Measurements from ENCODE around the gene UMAD1.

UMAD1 gene

GRCh38 chr7:7909376-7909775 is 268.8 kb downstream of the UMAD1 start:
- no peaks in the 10 kb centered on the region for H3K36me3 ChIP-seq (ENCODE audit: control insufficient read depth, insufficient read depth, low read length)
- H3K4me3 ChIP-seq (replicated peaks; ENCODE audit: low read depth, low read length), result no peak overlapping the region
- no peak for TF ChIP-seq CTCF (IDR thresholded peaks at IDR 0.05; ENCODE audit: insufficient read depth, low read length, poor library complexity, severe bottlenecking)
- H3K27me3 ChIP-seq (replicated peaks; ENCODE audit: control insufficient read depth, insufficient read depth, low read length), result no peaks in the 10 kb centered on the region
- DNase-seq (ENCODE audit: extremely low read depth, insufficient read length), result no peak

- Histone ChIP-seq H3K4me3 (replicated peaks; ENCODE audit: low read depth, low read length) (no peak overlapping the region), H3K27me3 (replicated peaks; ENCODE audit: control insufficient read depth, insufficient read depth, low read length) (no peaks in the 10 kb centered on the region), H3K36me3 (ENCODE audit: control insufficient read depth, insufficient read depth, low read length) (no peaks in the 10 kb centered on the region)
- DNase-seq (ENCODE audit: extremely low read depth, insufficient read length), result no peak
- no peak for TF ChIP-seq CTCF (IDR thresholded peaks at IDR 0.05; ENCODE audit: insufficient read depth, low read length, poor library complexity, severe bottlenecking)
Observed at GRCh38 chr7:7911369-7912123, 271.0 kb downstream of the UMAD1 start.

GRCh38 chr7:7912937-7913336 is 272.4 kb downstream of the UMAD1 start:
- no peak overlapping the region for H3K4me3 ChIP-seq (replicated peaks; ENCODE audit: low read depth, low read length)

GRCh38 chr7:7913504-7913903 is 273.0 kb downstream of the UMAD1 start:
- Histone ChIP-seq H3K27me3 (replicated peaks; ENCODE audit: control insufficient read depth, insufficient read depth, low read length) (no peaks in the 10 kb centered on the region), H3K4me3 (replicated peaks; ENCODE audit: low read depth, low read length) (no peak overlapping the region), H3K36me3 (ENCODE audit: control insufficient read depth, insufficient read depth, low read length) (no peaks in the 10 kb centered on the region)
- TF ChIP-seq CTCF (IDR thresholded peaks at IDR 0.05; ENCODE audit: insufficient read depth, low read length, poor library complexity, severe bottlenecking), result no peak
- no peak for DNase-seq (ENCODE audit: extremely low read depth, insufficient read length)

More at GRCh38 chr7:7912937-7913336, 272.4 kb downstream of the UMAD1 start:
- H3K36me3 ChIP-seq (ENCODE audit: control insufficient read depth, insufficient read depth, low read length), result no peaks in the 10 kb centered on the region
- DNase-seq (ENCODE audit: extremely low read depth, insufficient read length), result no peak
- H3K27me3 ChIP-seq (replicated peaks; ENCODE audit: control insufficient read depth, insufficient read depth, low read length), result no peaks in the 10 kb centered on the region
- TF ChIP-seq CTCF (IDR thresholded peaks at IDR 0.05; ENCODE audit: insufficient read depth, low read length, poor library complexity, severe bottlenecking), result no peak

GRCh38 chr7:7914547-7914946 is 274.0 kb downstream of the UMAD1 start:
- no peak overlapping the region for H3K4me3 ChIP-seq (replicated peaks; ENCODE audit: low read depth, low read length)
- H3K36me3 ChIP-seq (ENCODE audit: control insufficient read depth, insufficient read depth, low read length), result no peaks in the 10 kb centered on the region
- no peaks in the 10 kb centered on the region for H3K27me3 ChIP-seq (replicated peaks; ENCODE audit: control insufficient read depth, insufficient read depth, low read length)
- no peak for TF ChIP-seq CTCF (IDR thresholded peaks at IDR 0.05; ENCODE audit: insufficient read depth, low read length, poor library complexity, severe bottlenecking)
- DNase-seq (ENCODE audit: extremely low read depth, insufficient read length), result no peak
